Upper lobe of right lung (tissue), 1 donor: ENCODE results near the gene DAAM1. TPM values are rescaled to one million over a fixed set of nuclear protein-coding genes. Genes with fewer than 3 reads are reported as not detected.
A peak's percentile ranks its signal among the peaks of the same experiment; 100 is the strongest.

Experiments used
- ATAC-seq: fragments of 200-7000 bp; cut with Tn5 transposase; one replicate; pipeline ENCODE4 v1.9.1; 2020; ENCODE audit warnings: mild to moderate bottlenecking, moderate library complexity
- DNase-seq: peaks from one replicate; pipeline ENCODE4 v3.0.0-alpha.2; 2020
- H3K27ac ChIP-seq: fragments of 200-600 bp; one replicate; pipeline ENCODE4 v1.8.0; 2022
- H3K27me3 ChIP-seq: fragments of 200-600 bp; one replicate; pipeline ENCODE4 v1.8.0; 2022; ENCODE audit warnings: mild to moderate bottlenecking
- H3K36me3 ChIP-seq: fragments of 200-600 bp; one replicate; pipeline ENCODE4 v1.8.0; 2022
- H3K4me1 ChIP-seq: fragments of 200-600 bp; one replicate; pipeline ENCODE4 v1.8.0; 2022
- H3K4me3 ChIP-seq: fragments of 200-600 bp; one replicate; pipeline ENCODE4 v1.8.0; 2022; ENCODE audit warnings: mild to moderate bottlenecking
- H3K9me3 ChIP-seq: fragments of 200-600 bp; one replicate; pipeline ENCODE4 v1.8.0; 2022
- CTCF ChIP-seq: fragments of 200-600 bp; IDR thresholded peaks from one replicate; pipeline ENCODE4 v1.8.0; 2022; ENCODE audit warnings: antibody characterized with exemption
- intact Hi-C: fragments of 100-400 bp; cut with DNase I; formaldehyde crosslinking; loops from one replicate; pipeline ENCODE4 v1.11.0; 2022
- total RNA-seq: library from RNA; stranded (reverse); fragmentation: NEBNext Ultra II Directional; extraction: Animal tissue kit (Norgen Biotek cat#: 25700); gene quantifications from one replicate; pipeline ENCODE4 v1.2.1, GENCODE V29; 2021
- donor health status: DM: no; HTN: yes; CAD: no; lungs with severe emphysema.

The DAAM1 gene
- total RNA-seq, 1 donor from 2014 or later: 51.2 TPM

GRCh38 chr14:59261334-59261733 is 72.9 kb downstream of the DAAM1 start:
- H3K4me1 ChIP-seq: peaks cover 7% of the 10 kb centered on the region
- H3K27me3 ChIP-seq: no peaks in the 10 kb centered on the region
- TF ChIP-seq CTCF: no peak
- H3K4me3 ChIP-seq: no peak overlapping the region
- intact Hi-C loops: no loop called here
- no peaks in the 10 kb centered on the region for H3K9me3 ChIP-seq
- H3K27ac ChIP-seq: no peak overlapping the region
- no peaks in the 10 kb centered on the region for H3K36me3 ChIP-seq
- no peak for ATAC-seq
- DNase-seq: no peak

GRCh38 chr14:59262717-59263454 is 74.4 kb downstream of the DAAM1 start:
- peak; percentile 31 for TF ChIP-seq CTCF
- no peak overlapping the region for H3K27ac ChIP-seq
- peaks cover 5% of the 10 kb centered on the region for H3K4me1 ChIP-seq
- DNase-seq (no peak), ATAC-seq (peak; percentile 55)
- no peaks in the 10 kb centered on the region for H3K27me3 ChIP-seq
- no peaks in the 10 kb centered on the region for H3K36me3 ChIP-seq
- intact Hi-C loops: no loop called here
- no peak overlapping the region for H3K4me3 ChIP-seq
- no peaks in the 10 kb centered on the region for H3K9me3 ChIP-seq

GRCh38 chr14:59265808-59266207 is 77.3 kb downstream of the DAAM1 start:
- ATAC-seq (peak; percentile 14), DNase-seq (no peak)
- Histone ChIP-seq H3K27ac (no peak overlapping the region), H3K4me3 (no peak overlapping the region), H3K9me3 (no peaks in the 10 kb centered on the region), H3K36me3 (no peaks in the 10 kb centered on the region), H3K27me3 (no peaks in the 10 kb centered on the region), H3K4me1 (peaks cover 5% of the 10 kb centered on the region)
- TF ChIP-seq CTCF: no peak
- intact Hi-C loops: no loop called here

- DNase-seq (no peak), ATAC-seq (no peak)
- no peaks in the 10 kb centered on the region for H3K36me3 ChIP-seq
- TF ChIP-seq CTCF: no peak
- H3K4me1 ChIP-seq: peaks cover 5% of the 10 kb centered on the region
- no peak overlapping the region for H3K27ac ChIP-seq
- H3K9me3 ChIP-seq: no peaks in the 10 kb centered on the region
- no peaks in the 10 kb centered on the region for H3K27me3 ChIP-seq
- no peak overlapping the region for H3K4me3 ChIP-seq
- intact Hi-C loops: no loop called here
These were observed 78.6 kb downstream of the DAAM1 start for GRCh38 chr14:59267046-59267445.

DNA sequence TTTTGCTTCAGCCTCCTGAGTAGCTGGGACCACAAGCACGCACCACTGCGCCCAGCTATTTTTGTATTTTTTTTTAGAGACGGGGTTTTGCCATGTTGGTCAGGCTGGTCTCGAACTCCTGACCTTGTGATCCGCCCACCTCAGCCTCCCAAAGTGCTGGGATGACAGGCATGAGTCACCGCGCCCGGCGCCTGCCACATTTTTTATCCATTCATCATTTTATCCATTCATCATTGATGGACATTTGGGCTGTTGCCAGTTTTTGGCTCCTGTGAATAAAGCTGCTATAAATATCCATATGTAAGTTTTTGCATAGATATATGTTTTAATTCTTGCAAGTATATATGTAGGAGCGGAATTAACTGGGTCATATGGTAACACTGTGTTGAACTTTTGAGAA is 79.5 kb downstream of the DAAM1 start:
- no peak for TF ChIP-seq CTCF
- Histone ChIP-seq H3K4me1 (peaks cover 2% of the 10 kb centered on the region), H3K27me3 (no peaks in the 10 kb centered on the region), H3K27ac (no peak overlapping the region), H3K36me3 (no peaks in the 10 kb centered on the region), H3K4me3 (no peak overlapping the region), H3K9me3 (no peaks in the 10 kb centered on the region)
- ATAC-seq: no peak
- intact Hi-C loops: no loop called here
- no peak for DNase-seq

GRCh38 chr14:59268858-59269257 is 80.4 kb downstream of the DAAM1 start:
- Histone ChIP-seq H3K27ac (no peak overlapping the region), H3K27me3 (no peaks in the 10 kb centered on the region), H3K9me3 (no peaks in the 10 kb centered on the region), H3K4me3 (no peak overlapping the region), H3K36me3 (no peaks in the 10 kb centered on the region), H3K4me1 (no peaks in the 10 kb centered on the region)
- intact Hi-C loops: no loop called here
- ATAC-seq: no peak
- no peak for DNase-seq
- no peak for TF ChIP-seq CTCF
